HG02571 (cell line): ENCODE data around the gene CD99L2.

Experiments
- ATAC-seq: cut with Tn5 transposase; IDR thresholded peaks from one replicate; pipeline ENCODE4 v1.9.1; 2021; ENCODE audit warnings: mild to moderate bottlenecking, moderate library complexity; ENCODE audit not compliant: unreplicated experiment

Gene CD99L2

GRCh38 chrX:150766351-150767044 lies 132.0 kb downstream of the CD99L2 start:
- ATAC-seq, result no peak

GRCh38 chrX:150765782-150766350 lies 132.6 kb downstream of the CD99L2 start:
- ATAC-seq, result no peak

- ATAC-seq, result no peak
Observed at GRCh38 chrX:150765237-150765636, 133.2 kb downstream of the CD99L2 start.

- no peak for ATAC-seq
Observed at GRCh38 chrX:150763810-150764209, 134.7 kb downstream of the CD99L2 start.

- ATAC-seq, result no peak
Observed at GRCh38 chrX:150763303-150763797, 135.1 kb downstream of the CD99L2 start.

- ATAC-seq, result no peak
Observed at GRCh38 chrX:150762258-150763165, 136.0 kb downstream of the CD99L2 start.

- no peak for ATAC-seq
Observed at GRCh38 chrX:150761819-150762216, 136.7 kb downstream of the CD99L2 start.

GRCh38 chrX:150761176-150761818 lies 137.2 kb downstream of the CD99L2 start:
- ATAC-seq, result no peak

- ATAC-seq, result no peak
Observed at GRCh38 chrX:150759568-150760416, 138.7 kb downstream of the CD99L2 start.

GRCh38 chrX:150757371-150757770 lies 141.1 kb downstream of the CD99L2 start:
- ATAC-seq, result no peak

GRCh38 chrX:150753968-150754367 lies 144.5 kb downstream of the CD99L2 start:
- no peak for ATAC-seq

- ATAC-seq, result no peak
Observed at GRCh38 chrX:150753357-150753756, 145.1 kb downstream of the CD99L2 start.

- no peak for ATAC-seq
Observed at GRCh38 chrX:150752124-150752523, 146.3 kb downstream of the CD99L2 start.

GRCh38 chrX:150736475-150736874 lies 162.0 kb downstream of the CD99L2 start:
- no peak for ATAC-seq

- ATAC-seq, result no peak
Observed at GRCh38 chrX:150731795-150732194, 166.7 kb downstream of the CD99L2 start.

- ATAC-seq, result no peak
Observed at GRCh38 chrX:150730719-150731118, 167.7 kb downstream of the CD99L2 start.

GRCh38 chrX:150729956-150730355 lies 168.5 kb downstream of the CD99L2 start:
- no peak for ATAC-seq

GRCh38 chrX:150719621-150720020 lies 178.8 kb downstream of the CD99L2 start:
- ATAC-seq, result no peak
